Breast epithelium (tissue), 4 donors: ENCODE measurements around the gene GPATCH1. TPM values are rescaled to one million over a fixed set of nuclear protein-coding genes. Genes with fewer than 3 reads are reported as not detected.

Experiments
- DNase-seq, 2 donors: peaks; one replicate each; pipeline ENCODE4 v3.0.0-alpha.2; 2019; ENCODE audit warnings: low spot score in 2 of 2
- H3K27ac ChIP-seq, 2 donors: fragments of 200-600 bp; sonication (generic) in 1 of 2; one replicate each; pipeline ENCODE4 v1.5.1; 2016 to 2019; ENCODE audit warnings: mild to moderate bottlenecking in 1 of 2
- H3K27me3 ChIP-seq, 2 donors: fragments of 200-600 bp; sonication (generic) in 1 of 2; one replicate each; pipeline versions ENCODE4 v1.5.1 to v1.6.0; 2017 to 2019; ENCODE audit warnings: control low read depth in 1 of 2, mild to moderate bottlenecking in 1 of 2
- H3K36me3 ChIP-seq: fragments of 200-600 bp; one replicate; pipeline ENCODE4 v1.5.1; 2019
- H3K4me1 ChIP-seq, 2 donors: fragments of 200-600 bp; sonication (generic); one replicate each; pipeline ENCODE4 v1.5.1; 2016 to 2019; ENCODE audit warnings: control low read depth in 1 of 2
- H3K4me3 ChIP-seq, 3 donors: fragments of 200-600 bp; sonication (generic); 1 replicate in 2 of 3; 2 replicates in 1 of 3; pipeline ENCODE4 v1.5.1; 2016 to 2019; ENCODE audit warnings: mild to moderate bottlenecking in 3 of 3, moderate library complexity in 2 of 3
- H3K9me3 ChIP-seq, 2 donors: fragments of 200-600 bp; sonication (generic) in 1 of 2; one replicate each; pipeline ENCODE4 v1.5.1; 2016 to 2019; ENCODE audit warnings: control low read depth in 1 of 2
- CTCF ChIP-seq, 3 donors: fragments of 450-650 bp; IDR thresholded peaks; one replicate each; pipeline ENCODE4 v1.5.1; 2016 to 2017; ENCODE audit warnings: antibody characterized with exemption in 3 of 3, mild to moderate bottlenecking in 3 of 3, moderate library complexity in 3 of 3
- POLR2A ChIP-seq: fragments of 450-650 bp; IDR thresholded peaks from one replicate; pipeline ENCODE4 v1.6.1; 2016; ENCODE audit warnings: antibody characterized with exemption, mild to moderate bottlenecking, moderate library complexity
- POLR2AphosphoS5 ChIP-seq, 3 donors: sonication (generic); formaldehyde crosslinking; IDR thresholded peaks; one replicate each; pipeline ENCODE4 v1.6.1; 2017; ENCODE audit warnings: antibody characterized with exemption in 3 of 3
- intact Hi-C: fragments of 100-400 bp; cut with DNase I; formaldehyde crosslinking; loops from one replicate; pipeline ENCODE4 v1.15.1; 2023; ENCODE audit warnings: low total_unique reads
- total RNA-seq, 3 donors: library from RNA; depleted of rRNA; stranded (reverse); fragments of >200 nt; gene quantifications; one replicate each; pipeline ENCODE4 v1.1.0, GENCODE V29; 2016

The GPATCH1 gene
- total RNA-seq, 3 donors from 2014 or later, result 9.4 to 14.2 (median 12.5) TPM

GRCh38 chr19:33134571-33135041 lies 53.6 kb downstream of the GPATCH1 start:
- Histone ChIP-seq H3K27ac (no peak overlapping the region), H3K27me3 (peaks cover 0 to 8% of the 10 kb centered on the region in 2 donors), H3K36me3 (no peaks in the 10 kb centered on the region), H3K9me3 (no peaks in the 10 kb centered on the region), H3K4me3 (peak overlapping the region in 1 of 3 donors; percentile 51), H3K4me1 (no peaks in the 10 kb centered on the region)
- TF ChIP-seq POLR2AphosphoS5 (IDR thresholded peaks at IDR 0.05) (no peak), CTCF (IDR thresholded peaks at IDR 0.05) (no peak), POLR2A (no peak)
- intact Hi-C loops, result no loop called here
- no peak for DNase-seq

- Histone ChIP-seq H3K4me3 (no peak overlapping the region), H3K27me3 (peaks cover 0 to 8% of the 10 kb centered on the region in 2 donors), H3K9me3 (no peaks in the 10 kb centered on the region), H3K36me3 (no peaks in the 10 kb centered on the region), H3K27ac (no peak overlapping the region), H3K4me1 (no peaks in the 10 kb centered on the region)
- TF ChIP-seq POLR2AphosphoS5 (IDR thresholded peaks at IDR 0.05) (no peak), POLR2A (no peak), CTCF (IDR thresholded peaks at IDR 0.05) (no peak)
- intact Hi-C loops, result no loop called here
- DNase-seq, result no peak
These were observed 58.2 kb downstream of the GPATCH1 start for GRCh38 chr19:33139165-33139564.

GRCh38 chr19:33143897-33144405 lies 63.0 kb downstream of the GPATCH1 start:
- peak; percentile 24 to 63 for DNase-seq
- intact Hi-C loops, result no loop called here
- H3K4me3 ChIP-seq, result peak overlapping the region in 1 of 3 donors; percentile 20

GRCh38 chr19:33146209-33146608 lies 65.2 kb downstream of the GPATCH1 start:
- Histone ChIP-seq H3K4me3 (no peak overlapping the region), H3K27me3 (no peaks in the 10 kb centered on the region), H3K9me3 (no peaks in the 10 kb centered on the region), H3K27ac (no peak overlapping the region), H3K36me3 (no peaks in the 10 kb centered on the region), H3K4me1 (no peaks in the 10 kb centered on the region)
- DNase-seq, result no peak
- intact Hi-C loops, result no loop called here
- TF ChIP-seq CTCF (IDR thresholded peaks at IDR 0.05), result no peak
- no peak for TF ChIP-seq POLR2AphosphoS5 (IDR thresholded peaks at IDR 0.05)
- TF ChIP-seq POLR2A, result no peak

More at GRCh38 chr19:33143897-33144405, 63.0 kb downstream of the GPATCH1 start:
- Histone ChIP-seq H3K27me3 (no peaks in the 10 kb centered on the region), H3K9me3 (no peaks in the 10 kb centered on the region), H3K36me3 (no peaks in the 10 kb centered on the region), H3K4me1 (no peaks in the 10 kb centered on the region), H3K27ac (no peak overlapping the region)
- TF ChIP-seq POLR2A (no peak), POLR2AphosphoS5 (IDR thresholded peaks at IDR 0.05) (no peak), CTCF (IDR thresholded peaks at IDR 0.05) (peak; percentile 67 to 92 (median 84))

GRCh38 chr19:33147538-33147937 lies 66.6 kb downstream of the GPATCH1 start:
- no peak overlapping the region for H3K27ac ChIP-seq
- H3K9me3 ChIP-seq, result no peaks in the 10 kb centered on the region
- H3K36me3 ChIP-seq, result no peaks in the 10 kb centered on the region
- no peak for DNase-seq
- no peaks in the 10 kb centered on the region for H3K27me3 ChIP-seq
- H3K4me1 ChIP-seq, result no peaks in the 10 kb centered on the region
- H3K4me3 ChIP-seq, result no peak overlapping the region
- intact Hi-C loops, result no loop called here
- TF ChIP-seq POLR2AphosphoS5 (IDR thresholded peaks at IDR 0.05) (no peak), POLR2A (no peak), CTCF (IDR thresholded peaks at IDR 0.05) (no peak)
